ENCODE results near the gene UBE2E1. TPM values are rescaled to one million over a fixed set of nuclear protein-coding genes. Genes with fewer than 3 reads are reported as not detected.
A peak's percentile ranks its signal among the peaks of the same experiment; 100 is the strongest.
"Not testable (repeated sequence)": the region's sequence is repeated elsewhere in the genome, so short reads cannot be mapped to it uniquely, and the experiment has no call there.

Gene UBE2E1
- polyA plus RNA-seq, 12 donors: 76.4 to 112 (median 96.6) TPM; not detected in 1

DNA sequence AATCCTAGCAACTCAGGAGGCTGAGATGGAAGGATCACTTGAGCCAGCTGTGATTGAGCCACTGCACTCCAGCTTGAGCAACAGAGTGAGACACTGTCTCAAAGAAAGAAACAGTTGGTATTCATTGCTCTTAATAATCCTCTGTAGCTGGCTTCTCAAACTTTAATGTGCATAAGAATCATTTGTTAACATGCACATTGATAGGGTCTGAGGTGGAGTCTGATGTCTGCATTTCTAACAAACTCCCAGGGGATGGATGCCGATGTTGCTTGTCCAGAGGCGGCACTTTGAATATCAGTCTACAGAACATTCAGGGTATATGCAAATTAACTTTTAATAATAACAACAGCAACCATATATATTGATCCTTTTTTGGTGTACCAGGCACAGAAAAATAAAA, 71.2 kb downstream of the UBE2E1 start:
- DNase-seq: no peak

DNA sequence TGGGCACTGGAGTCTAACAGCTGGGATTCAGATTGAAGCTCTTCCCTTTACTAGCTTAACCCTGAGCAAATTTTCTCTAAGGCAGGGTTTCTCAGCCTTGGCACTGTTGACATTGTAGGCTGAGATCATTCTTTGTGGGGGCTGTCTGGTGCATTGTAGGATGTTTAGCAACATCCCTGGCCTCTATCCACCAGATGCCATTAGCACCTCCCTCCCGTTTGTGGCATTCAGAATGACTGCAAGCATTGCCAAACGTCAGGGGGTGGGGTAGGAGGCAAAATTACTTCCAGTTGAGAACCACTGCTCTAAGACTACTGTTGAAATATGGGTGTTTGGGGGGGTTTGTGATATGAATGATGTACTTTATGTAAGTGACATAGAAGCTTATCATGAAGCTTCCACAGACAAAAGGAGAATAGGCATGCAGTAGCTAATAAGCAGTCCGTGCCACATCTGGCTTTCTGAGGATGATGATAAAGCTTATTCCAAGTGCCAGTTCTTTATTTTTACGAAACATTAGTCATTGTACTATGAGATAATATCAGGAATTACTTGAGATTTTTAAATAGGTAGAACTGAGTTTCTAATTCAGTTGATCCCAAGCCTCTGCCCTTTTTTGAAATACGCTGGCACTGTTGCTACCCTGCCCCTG, 71.7 kb downstream of the UBE2E1 start:
- no peak for DNase-seq

DNA sequence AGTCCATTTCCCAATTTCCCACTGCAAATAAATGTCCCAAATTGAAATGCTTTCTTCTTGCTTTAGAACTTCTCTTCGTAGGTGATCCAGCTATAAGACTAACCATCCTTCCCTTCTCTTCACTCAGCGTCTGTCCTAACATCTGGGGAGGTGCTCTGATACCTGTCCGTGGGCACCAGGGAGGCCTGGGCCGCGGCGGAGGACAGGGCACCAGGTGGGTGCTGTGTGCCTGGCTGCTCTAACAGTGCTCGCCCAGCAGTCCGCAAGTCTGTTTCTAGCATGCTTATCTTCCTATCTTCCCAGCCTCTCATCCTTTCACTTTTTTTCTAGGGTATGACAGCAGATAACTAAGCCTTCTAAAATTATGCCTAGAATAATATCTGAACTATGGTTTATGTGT, 73.7 kb downstream of the UBE2E1 start:
- DNase-seq: no peak

DNA sequence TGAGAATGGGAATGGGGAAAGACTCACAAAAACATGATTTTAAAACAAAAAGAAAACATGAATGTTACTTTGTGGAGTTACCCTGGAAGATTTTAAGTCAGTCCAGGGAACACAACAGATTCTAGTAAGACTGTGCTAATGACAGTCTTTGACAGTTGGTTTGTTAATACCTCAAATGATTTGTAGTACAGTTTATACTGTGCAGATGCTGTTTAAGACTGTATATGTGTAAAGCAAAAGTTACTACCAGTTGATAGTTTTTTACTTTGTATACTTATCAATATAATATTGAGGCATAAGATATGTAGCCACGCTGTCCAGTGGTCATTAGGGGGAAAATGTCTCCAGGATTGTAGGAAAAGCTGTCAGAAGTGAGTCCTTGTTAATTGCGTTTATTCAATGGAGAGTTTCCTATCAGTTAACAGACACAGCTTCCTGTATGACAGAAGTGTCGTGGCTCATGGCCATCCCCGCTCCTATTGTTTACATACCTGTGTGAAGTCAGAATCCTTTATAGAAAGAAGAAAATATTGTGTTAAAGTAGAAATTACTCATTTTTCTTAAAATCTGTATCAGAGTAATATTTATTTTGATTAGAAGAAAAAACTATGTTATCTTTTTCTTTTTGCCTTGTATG, 75.1 kb downstream of the UBE2E1 start:
- DNase-seq: no peak

DNA sequence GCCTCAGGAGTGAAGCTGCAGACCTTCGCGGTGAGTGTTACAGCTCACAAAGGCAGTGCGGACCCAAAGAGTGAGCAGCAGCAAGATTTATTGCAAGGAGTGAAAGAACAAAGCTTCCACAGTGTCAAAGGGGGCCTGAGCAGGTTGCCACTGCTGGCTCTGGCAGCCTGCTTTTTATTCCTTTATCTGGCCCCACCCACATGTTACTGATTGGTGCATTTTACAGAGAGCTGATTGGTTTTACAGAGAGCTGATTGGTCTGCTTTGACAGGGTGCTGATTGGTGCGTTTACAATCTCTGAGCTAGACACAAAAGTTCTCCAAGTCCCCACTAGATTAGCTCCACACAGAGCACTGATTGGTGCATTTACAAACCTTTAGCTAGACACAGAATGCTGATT, 76.2 kb downstream of the UBE2E1 start:
- DNase-seq: not testable (repeated sequence)

DNA sequence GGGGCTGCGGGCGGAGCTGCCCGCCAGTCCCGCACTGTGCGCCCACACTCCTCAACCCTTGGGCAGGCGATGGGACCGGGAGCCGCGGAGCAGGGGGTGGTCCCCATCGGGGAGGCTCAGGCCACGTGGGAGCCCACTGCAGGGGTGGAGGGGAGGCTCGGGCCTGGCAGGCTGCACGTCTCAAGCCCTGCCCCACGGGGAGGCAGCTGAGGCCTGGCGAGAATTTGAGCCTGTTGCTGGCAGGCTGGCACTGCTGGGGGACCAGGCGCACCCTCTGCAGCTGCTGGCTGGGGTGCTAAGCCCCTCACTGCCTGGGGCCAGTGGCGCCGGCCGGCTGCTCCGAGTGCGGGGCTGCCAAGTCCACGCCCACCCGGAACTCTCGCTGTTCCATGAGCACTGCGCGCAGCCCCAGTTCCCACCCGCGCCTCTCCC, 76.7 kb downstream of the UBE2E1 start:
- DNase-seq: no peak

DNA sequence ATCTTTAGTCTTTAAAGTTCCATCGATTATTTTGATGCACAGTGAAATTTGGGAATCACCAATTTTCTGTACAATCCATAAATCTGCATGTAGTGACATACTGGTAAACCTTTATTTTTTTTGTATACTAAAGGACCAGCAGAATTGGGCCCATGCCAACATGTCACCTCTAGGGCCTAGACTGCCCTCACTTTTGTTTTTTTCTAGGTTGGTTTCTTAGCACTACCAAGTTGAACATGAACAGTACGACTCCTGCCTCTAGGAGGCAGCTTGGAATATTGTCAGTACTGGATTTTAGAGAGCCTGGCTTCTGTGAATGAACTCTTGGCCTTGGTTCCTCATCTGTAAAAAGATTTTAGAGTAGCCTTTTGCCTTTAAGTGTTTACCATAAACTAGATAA, 78.7 kb downstream of the UBE2E1 start:
- DNase-seq: no peak

DNA sequence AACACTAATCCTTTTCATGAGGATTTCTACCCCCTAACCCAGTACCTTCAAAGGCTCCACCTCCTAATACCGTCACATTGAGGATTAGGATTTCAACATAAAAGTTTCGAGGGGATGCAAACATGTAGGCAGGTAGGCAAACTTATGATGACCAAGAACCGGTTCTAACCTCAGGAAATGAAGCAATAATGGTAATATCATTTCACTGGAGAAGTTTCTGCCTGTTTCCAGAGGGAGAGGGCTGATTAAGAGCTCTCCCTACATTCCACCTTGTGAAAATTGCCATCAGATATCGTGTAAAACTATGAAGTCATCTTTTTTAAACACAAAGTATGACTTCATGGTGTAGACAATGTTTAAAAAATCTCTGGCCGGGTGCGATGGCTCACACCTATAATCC, 79.5 kb downstream of the UBE2E1 start:
- no peak for DNase-seq

DNA sequence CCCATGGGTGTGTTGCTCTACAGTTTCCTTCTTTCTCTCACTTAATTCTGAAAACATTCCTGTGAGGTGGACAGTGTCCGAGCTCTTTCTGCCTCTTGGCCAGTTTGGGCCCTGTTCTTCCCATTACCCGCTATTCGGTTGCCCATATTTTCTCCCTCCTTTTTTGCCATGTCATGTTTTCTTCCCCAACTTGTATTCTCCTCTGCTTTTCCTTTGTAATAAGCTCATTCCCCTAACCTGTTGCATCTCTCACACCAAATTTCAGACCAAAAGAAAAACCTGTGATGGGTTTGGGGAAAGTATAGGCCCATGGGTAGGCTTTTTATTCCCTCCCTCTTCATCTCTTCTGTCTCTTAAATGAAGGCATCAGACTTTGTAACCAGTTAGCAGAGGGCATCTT, 80.6 kb downstream of the UBE2E1 start:
- DNase-seq: no peak

DNA sequence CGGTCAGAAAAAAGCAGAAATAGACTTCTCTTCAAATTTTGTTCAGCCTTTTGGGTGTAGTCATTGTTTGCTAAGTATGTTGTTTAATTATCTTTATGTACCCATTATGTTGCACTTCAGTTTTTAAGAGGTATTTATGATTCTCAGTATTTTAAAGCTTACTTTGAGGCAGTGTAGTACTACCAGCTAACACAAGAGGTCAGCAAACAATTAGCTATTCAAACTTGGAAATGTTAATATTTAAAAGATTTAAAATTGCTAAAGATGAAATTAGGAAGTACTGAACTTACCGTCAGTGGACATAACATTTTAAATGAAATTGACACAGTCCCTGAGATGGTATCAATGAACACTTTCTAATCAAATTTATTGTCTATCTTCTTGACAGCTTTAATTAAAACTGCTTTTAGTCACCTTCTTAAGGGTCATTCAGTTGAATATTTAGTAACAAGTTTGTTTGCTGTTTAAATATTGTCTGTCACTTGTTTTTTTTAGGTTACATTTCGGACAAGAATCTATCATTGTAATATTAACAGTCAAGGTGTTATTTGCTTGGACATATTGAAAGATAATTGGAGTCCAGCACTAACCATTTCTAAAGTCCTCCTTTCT, 83.0 kb downstream of the UBE2E1 start:
- peak; percentile 46 for DNase-seq

DNA sequence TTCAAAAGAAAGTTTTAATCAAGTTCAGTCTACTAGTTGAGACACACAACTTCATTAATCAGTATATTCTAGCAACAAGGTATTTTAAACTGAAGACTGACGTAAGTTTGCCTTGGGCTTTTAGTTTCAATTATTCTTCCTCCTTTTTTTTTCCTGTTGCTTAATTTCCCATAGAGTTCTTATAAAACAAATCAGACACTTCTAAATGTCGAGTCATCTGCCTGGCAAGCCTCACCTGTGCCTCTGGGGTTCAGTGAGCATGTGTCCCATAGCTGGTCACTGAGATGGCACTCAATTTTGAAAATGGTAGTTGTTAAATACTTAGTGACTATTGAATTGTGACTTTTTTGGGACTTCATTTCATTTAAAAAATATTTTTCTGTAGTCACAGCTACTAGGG, 83.6 kb downstream of the UBE2E1 start:
- DNase-seq: no peak

DNA sequence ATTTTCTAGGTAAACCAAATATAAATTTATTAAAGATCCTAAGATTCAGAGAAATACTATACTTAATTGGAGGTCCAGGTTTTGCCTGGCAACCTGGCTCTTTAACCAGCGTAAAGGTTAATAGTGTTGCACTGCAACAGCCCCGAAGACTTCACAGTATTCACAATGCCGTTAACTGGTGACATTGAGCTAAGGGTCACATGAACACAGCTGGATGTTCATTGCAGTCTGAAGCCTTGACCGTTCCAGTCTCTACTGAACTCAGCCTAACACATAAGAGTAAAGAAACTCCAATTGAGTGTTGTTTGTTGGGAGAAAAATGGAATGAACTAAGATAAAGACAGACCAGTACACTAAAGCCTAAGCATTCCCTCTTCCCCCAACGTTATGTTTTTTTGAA, 84.2 kb downstream of the UBE2E1 start:
- DNase-seq: no peak

DNA sequence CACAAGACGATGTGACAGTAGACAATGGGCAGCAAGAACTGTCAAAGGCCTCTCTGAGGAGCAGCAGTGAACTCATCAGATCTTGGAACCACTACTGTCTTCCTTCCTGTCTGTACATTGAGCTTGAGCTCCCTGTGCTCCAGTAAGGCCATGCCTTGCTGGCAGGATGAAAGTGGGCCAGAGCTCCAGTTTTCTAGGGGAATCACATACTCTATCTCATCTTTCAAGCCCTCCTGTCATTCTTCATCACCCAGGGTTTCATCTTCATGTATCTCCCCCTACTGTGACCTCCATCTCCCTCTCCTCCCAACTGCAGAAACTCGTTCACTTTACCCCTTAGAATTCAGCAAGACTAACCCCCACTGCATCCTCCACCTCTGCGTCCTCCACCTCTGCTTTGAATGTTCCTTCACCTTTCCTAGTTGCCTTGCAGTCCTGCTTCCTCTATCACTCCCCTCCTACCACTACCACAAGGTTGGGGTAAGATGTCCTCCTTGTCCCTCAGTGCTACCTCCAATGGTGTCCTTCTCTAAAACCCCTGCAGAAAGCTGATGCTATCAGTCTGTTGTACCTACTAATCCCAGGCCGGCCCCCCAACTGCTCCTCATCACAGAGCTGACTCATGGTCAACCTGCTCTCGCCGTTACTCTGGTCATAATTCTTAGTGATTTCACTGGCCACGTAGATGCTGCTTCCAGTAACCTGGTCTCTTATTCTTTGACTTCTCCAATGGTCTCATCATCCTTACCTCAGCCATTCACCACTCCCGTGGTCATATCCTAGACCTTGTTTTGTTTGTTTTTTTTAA, 88.7 kb downstream of the UBE2E1 start:
- DNase-seq: no peak

DNA sequence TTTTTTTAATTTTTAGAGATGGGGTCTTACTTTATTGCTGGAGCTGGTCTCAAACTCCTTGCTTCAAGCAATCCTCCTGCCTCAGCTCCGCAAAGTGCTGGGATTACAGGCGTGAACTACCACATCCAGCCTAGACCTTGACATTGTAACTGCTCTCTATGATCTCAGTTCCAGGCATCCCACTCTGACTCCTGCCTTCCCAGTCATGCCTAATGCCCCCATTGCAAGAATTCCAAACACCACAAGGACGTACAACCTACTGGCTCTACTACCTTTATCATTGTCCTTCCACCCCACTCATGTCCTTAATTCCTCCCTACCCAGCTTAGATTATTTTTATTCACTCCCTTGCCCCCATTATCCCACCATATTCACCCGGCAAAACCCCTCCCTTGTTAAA, 89.4 kb downstream of the UBE2E1 start:
- no peak for DNase-seq

DNA sequence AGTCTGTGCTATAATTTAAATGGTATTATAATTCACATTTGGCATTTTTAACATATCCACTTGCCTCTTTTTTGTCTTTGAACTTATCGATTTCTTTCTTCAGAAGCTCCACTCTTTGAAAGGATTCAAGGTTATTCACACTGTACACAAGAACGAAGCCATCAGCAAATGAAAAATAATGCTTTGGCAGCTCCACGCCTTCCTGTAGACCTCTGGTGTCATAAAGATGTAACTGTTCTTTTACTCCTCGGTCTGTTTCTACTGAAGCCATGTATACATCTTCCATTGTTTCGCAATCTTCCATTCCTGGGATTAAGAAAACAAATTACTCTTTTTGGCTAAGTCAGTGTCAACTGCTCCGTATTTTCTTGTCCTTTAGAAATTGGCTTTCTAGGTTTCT, 95.0 kb downstream of the UBE2E1 start:
- DNase-seq: no peak

DNA sequence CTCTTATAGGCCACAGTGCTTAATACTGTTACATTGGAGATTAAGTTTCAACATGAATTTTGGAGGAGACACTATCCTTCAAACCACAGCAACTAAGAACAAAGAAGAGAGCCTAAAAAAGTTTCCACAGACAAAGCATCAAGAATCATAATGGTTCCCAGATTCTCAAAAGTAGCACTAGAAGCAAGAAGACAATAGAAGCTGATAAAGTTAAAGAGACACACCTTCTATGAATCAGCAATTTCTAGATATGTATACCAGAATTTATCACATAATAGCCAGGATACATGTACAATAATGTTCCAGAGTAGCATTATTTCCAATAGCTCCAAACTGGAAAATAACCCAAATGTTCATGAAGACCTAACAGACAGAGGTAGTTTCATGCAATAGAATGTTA, 98.8 kb downstream of the UBE2E1 start:
- DNase-seq: no peak

DNA sequence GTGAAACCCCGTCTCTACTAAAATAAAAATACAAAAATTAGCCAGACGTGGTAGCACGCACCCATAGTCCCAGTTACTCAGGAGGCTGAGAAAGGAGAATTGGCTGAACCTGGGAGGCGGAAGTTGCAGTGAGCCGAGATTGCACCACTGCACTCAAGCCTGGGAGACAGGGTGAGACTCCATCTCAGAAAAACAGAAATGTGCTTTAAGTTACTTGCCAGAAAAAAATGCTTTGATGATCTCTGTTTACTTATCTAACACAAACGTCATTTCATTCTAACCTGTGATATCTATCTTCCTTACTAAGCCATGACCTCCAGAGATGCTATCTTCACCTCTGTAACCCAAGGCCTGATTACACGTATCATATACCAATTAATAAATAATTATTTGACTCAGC, 103.6 kb downstream of the UBE2E1 start:
- DNase-seq: no peak

DNA sequence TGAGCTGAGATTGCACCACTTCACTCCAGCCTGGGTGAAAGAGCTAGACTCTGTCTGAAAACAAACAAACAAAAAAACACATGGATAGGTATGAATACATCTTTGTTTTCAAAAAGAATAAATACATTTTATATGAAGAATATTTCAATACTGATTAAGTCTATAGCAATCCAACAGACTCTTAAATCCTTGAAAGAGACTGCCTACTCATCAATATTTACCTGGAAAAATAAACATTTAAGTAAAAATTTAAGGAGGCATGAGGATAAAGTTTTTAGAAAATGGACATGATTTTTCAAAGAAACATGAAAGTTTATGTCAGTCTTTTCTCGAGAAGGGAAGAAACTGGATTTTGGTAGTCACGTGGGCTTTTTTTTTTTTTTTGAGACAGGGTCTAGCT, 105.6 kb downstream of the UBE2E1 start:
- no peak for DNase-seq

DNA sequence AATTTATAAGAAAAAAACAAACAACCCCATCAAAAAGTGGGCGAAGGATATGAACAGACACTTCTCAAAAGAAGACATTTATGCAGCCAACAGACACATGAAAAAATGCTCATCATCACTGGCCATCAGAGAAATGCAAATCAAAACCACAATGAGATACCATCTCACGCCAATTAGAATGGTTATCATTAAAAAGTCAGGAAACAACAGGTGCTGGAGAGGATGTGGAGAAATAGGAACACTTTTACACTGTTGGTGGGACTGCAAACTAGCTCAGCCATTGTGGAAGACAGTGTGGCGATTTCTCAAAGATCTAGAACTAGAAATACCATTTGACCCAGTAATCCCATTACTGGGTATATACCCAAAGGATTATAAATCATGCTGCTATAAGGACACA, 106.6 kb downstream of the UBE2E1 start:
- DNase-seq: not testable (repeated sequence)

DNA sequence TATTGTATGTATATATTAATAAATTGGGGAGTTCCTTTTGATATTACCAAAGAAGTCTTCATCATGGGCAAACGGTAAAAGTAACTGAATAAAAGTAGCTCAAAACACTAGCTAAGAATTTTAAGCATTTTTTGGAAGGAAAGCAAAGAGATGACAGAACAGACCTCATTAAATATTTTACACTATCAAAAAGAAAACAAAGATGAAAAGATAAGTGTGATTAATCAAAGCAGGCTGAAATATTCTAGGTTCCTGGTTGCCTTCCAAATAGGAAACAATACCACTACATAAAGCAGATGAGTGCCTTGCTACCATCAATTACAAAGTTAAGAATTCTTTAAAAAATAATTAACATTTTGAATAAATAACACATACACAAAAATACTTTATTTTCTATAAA, 107.4 kb downstream of the UBE2E1 start:
- DNase-seq: no peak

DNA sequence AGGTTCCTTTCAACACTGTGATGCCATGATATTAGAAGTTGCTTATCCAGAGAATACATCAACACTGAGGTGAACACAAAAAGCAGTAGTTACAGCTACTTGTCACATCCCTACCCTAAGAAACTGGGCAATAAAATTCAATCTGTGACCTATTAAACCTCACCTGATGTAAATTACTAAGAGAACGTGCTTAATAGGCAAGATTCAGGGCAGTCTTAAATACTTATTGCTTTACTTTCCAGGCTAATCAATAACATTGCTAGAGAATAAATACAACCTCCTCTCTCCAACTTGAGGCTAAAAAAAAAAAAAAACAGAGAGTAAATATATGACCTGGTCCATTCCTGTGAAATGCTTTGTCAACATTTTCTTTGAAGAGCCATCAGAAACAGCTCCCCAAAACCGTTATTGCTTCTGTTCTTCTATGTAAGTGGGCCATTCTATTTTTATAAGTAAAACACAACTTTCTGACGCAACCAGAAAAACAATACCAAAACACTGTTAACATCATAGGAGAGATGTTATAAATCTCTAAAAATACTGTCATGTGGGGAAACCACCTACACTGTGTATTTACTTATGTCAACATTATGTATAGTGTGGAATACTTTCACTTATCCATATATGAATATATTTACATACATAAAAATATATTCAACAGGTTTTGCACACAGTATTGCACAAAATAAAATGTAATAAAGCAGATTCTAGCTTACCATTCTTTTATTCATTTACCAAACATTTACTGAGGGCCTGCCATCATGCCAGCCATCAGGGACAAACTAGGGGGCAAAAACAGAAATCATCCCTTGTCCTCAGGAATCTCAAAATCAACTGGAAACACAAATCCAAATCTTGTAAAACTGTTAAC, 108.4 kb downstream of the UBE2E1 start:
- no peak for DNase-seq
